Glomerular visceral epithelial cell (primary cell): ENCODE data around the gene IQCK.

Source experiments
- DNase-seq: peaks from one replicate; pipeline ENCODE4 v3.0.0-alpha.2; 2016; ENCODE audit errors: extremely low spot score

The IQCK gene

GRCh38 chr16:19837331-19837980 lies 119.4 kb downstream of the IQCK start:
- no peak for DNase-seq

GRCh38 chr16:19837984-19838707 lies 120.1 kb downstream of the IQCK start:
- DNase-seq, result no peak

- DNase-seq, result no peak
These were observed 122.5 kb downstream of the IQCK start for GRCh38 chr16:19840524-19841110.

GRCh38 chr16:19841184-19841583 lies 123.1 kb downstream of the IQCK start:
- no peak for DNase-seq

GRCh38 chr16:19842426-19843157 lies 124.5 kb downstream of the IQCK start:
- no peak for DNase-seq

- no peak for DNase-seq
These were observed 125.3 kb downstream of the IQCK start for GRCh38 chr16:19843371-19843770.

GRCh38 chr16:19844945-19845641 lies 127.0 kb downstream of the IQCK start:
- peak; percentile 69 for DNase-seq

GRCh38 chr16:19846436-19846835 lies 128.4 kb downstream of the IQCK start:
- no peak for DNase-seq

GRCh38 chr16:19848756-19849155 lies 130.7 kb downstream of the IQCK start:
- DNase-seq, result no peak

GRCh38 chr16:19850131-19850817 lies 132.2 kb downstream of the IQCK start:
- no peak for DNase-seq

- no peak for DNase-seq
These were observed 133.4 kb downstream of the IQCK start for GRCh38 chr16:19851476-19851875.

- DNase-seq, result no peak
These were observed 135.2 kb downstream of the IQCK start for GRCh38 chr16:19853132-19853741.

GRCh38 chr16:19853742-19854542 lies 135.9 kb downstream of the IQCK start:
- no peak for DNase-seq

GRCh38 chr16:19854543-19854876 lies 136.4 kb downstream of the IQCK start:
- no peak for DNase-seq

GRCh38 chr16:19856120-19856519 lies 138.0 kb downstream of the IQCK start:
- no peak for DNase-seq

- DNase-seq, result no peak
These were observed 139.7 kb downstream of the IQCK start for GRCh38 chr16:19857593-19858339.

GRCh38 chr16:19858340-19859018 lies 140.4 kb downstream of the IQCK start:
- DNase-seq, result no peak

GRCh38 chr16:19859166-19859565 lies 141.1 kb downstream of the IQCK start:
- DNase-seq, result no peak

GRCh38 chr16:19859603-19860002 lies 141.5 kb downstream of the IQCK start:
- no peak for DNase-seq
